Measurements from ENCODE around the gene PRKG1.

DNA sequence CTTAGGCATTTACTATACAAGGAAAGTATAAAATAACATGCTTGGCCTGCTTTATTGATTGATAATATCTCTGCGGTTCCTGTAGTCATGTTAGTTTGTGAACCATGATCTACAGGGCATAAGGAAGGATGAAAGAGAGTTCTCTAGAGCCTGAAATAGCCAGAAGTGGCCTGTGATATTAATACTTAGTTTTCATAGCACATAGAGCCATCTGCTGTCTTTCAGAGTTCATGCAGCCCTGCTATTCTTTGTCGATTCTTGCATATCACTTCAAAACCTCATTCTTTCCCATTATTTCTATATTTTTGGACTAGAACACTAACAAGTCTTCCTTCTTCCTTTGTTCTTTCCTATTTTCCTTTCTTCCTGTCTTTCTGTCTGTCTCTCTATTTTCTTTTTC is 26.4 kb upstream of the PRKG1 start:
- TF ChIP-seq CTCF (conservative IDR thresholded peaks at IDR 0.05 in 1 of 2, IDR thresholded peaks at IDR 0.05 in 1 of 2; ENCODE audit: low read depth in 1 of 2, low read length in 2 of 2) = peak; percentile 12 to 30
- no peak for TF ChIP-seq EZH2 (IDR thresholded peaks at IDR 0.05; ENCODE audit: low read length, missing control alignments)
